ENCODE data around the gene FLOT2.
"Not testable (repeated sequence)": the region's sequence is repeated elsewhere in the genome, so short reads cannot be mapped to it uniquely, and the experiment has no call there.

FLOT2 gene

DNA sequence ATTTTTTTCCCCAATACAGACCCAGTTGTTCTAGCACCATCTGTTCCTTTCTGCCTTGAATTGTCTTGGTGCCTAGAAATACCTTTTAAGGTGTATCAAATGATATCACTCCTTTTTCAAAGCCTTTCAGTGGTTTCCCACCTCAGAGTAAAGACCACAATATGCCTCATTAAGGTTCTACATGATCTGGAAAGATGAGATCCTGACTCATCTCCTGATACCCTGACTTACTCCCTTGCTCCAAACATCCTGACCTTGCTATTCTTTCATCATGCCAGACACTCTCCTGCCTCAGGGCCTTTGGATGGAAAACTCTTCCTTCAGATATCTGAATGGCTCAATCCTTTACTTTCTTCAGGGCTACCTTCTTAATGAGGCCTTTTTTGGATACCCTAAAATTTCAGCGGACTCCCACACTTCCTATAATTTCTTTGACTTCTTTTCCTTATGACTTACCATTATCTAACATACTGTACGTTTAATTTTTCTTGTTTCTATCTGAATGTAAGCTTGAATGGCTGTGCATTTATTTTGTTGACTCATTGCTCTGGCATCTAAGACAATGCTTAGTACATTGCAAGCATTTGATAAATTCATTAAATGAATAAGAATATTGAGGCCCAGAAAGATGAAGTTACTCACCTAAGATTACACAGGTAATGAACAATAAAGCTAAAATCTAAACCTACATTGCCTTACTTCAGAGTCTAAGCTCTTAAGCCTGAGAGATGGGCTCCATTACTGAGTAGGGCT, 19.2 kb downstream of the FLOT2 start:
- Histone ChIP-seq H4K20me1 (0 out of 2 replicates have a peak, but pooled peaks cover 1% of the 10 kb centered on the region), H3K9ac (no peak overlapping the region), H3K27me3 (no peaks in the 10 kb centered on the region), H3K4me2 (no peak overlapping the region), H3K36me3 (peaks cover 56% of the 10 kb centered on the region), H3K4me1 (0 out of 2 replicates have a peak, but pooled peaks cover 10% of the 10 kb centered on the region), H3K4me3 (no peak overlapping the region), H3K9me3 (no peaks in the 10 kb centered on the region), H3K27ac (no peak overlapping the region)
- TF ChIP-seq Cebpa-rat (IDR thresholded peaks at IDR 0.05): no peak

DNA sequence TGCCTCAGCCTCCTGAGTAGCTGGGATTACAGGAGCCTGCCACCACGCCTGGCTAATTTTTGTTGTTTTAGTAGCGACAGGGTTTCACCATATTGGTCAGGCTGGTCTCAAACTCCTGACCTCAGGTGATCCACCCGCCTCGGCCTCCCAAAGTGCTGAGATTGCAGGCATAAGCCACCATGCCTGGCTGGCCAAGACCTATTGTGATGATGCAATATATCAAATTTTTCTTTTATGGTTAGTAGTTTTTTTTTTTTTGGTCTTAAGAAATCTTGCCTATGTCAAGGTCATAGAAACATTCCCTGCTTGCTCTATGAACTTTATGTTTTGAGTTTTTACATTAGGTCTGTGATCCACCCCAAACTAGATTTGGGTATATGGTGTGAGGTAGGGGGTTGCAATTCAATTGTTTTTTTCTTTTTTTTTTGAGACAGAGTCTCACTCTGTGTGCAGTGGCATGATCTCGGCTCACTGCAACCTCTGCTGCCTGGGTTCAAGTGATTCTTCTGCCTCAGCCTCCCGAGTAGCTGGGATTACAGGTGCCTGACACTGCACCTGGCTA, 20.3 kb downstream of the FLOT2 start:
- H3K4me1 ChIP-seq, H3K27me3 ChIP-seq, H3K9ac ChIP-seq, H3K4me3 ChIP-seq, H3K9me3 ChIP-seq, H3K4me2 ChIP-seq, H4K20me1 ChIP-seq, H3K27ac ChIP-seq: not testable (repeated sequence)
- H3K36me3 ChIP-seq: peaks cover 45% of the 10 kb centered on the region
- peak; percentile 42; the same call in 1 of the 2 replicates for TF ChIP-seq Cebpa-rat (IDR thresholded peaks at IDR 0.05)

DNA sequence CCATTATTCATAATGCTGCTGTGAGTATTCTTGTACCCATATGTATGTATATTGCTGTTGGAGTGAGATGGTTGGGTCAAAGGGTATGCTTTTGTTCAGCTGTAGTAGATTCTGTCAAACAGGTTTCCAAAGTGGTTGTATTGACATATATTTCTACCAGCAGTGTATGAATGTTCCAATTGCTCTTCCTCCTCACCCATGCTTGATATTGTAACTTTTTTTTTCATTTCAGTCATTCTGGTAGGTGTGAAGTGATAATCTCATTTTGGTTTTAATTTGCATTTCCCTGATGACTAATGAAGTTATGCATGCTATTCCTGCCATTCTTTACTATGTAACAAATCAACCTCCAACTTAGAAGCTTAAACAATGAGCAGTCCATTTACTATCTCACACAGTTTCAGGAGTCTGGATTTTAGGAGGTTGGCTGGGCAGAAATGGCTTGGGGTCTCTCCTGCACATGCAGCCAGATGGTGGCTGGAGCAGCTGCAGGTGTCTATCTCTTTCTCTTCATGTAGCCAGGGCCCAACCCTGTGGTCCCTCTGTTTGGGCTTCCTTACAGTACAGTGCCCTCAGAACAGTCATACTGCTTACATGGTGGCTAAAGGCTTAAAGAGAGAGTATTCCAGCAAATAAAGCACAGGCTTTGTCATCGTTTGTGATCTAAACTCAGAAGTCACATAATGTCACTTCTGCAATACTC, 21.5 kb downstream of the FLOT2 start:
- H3K27ac ChIP-seq: no peak overlapping the region
- H3K4me3 ChIP-seq: no peak overlapping the region
- H3K36me3 ChIP-seq: peaks cover 33% of the 10 kb centered on the region
- H3K4me1 ChIP-seq: peaks cover 12% of the 10 kb centered on the region
- no peak for TF ChIP-seq Cebpa-rat (IDR thresholded peaks at IDR 0.05)
- no peaks in the 10 kb centered on the region for H4K20me1 ChIP-seq
- no peak overlapping the region for H3K9ac ChIP-seq
- no peaks in the 10 kb centered on the region for H3K9me3 ChIP-seq
- no peaks in the 10 kb centered on the region for H3K27me3 ChIP-seq
- H3K4me2 ChIP-seq: no peak overlapping the region

DNA sequence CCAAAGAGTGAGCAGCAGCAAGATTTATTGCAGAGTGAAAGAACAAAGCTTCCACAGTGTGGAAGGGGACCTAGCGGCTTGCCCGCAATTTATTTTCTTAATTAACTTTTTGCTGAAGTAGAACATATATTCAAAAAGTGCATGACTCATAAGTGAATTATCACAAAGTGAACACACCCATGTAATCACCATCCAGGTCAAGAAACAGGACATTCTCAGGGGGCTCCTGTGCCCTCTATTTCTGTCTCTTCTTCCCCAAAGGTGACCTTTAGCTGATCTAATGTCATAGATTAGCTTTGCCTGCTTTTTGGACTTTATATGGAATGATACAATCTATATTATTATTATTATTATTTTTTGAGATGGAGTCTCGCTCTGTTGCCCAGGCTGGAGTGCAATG, 22.8 kb downstream of the FLOT2 start:
- TF ChIP-seq Cebpa-rat (IDR thresholded peaks at IDR 0.05): no peak
- Histone ChIP-seq H3K9me3 (no peaks in the 10 kb centered on the region), H3K4me2 (no peak overlapping the region), H3K27ac (no peak overlapping the region), H3K4me3 (no peak overlapping the region), H3K9ac (no peak overlapping the region), H3K4me1 (peaks cover 16% of the 10 kb centered on the region), H3K27me3 (no peaks in the 10 kb centered on the region), H4K20me1 (no peaks in the 10 kb centered on the region), H3K36me3 (peaks cover 20% of the 10 kb centered on the region)

DNA sequence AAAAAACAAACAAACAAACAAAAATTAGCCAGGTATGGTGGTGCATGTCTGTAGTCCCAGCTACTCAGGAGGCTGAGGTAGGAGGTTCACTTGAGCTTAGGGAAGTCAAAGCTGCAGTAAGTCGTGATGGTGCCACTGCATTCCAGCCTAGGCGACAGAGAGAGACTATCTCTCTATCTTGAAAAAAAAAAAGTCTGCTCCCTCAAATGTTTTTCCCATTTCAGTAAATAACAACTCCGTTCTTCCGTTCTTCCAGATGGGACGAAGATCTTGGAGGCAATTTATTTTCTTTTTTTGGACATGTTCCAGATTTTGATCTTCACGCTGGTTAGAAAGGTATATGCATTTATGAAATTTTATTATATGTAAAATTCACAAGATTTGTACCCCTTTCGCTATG, 23.7 kb downstream of the FLOT2 start:
- H4K20me1 ChIP-seq: no peaks in the 10 kb centered on the region
- H3K4me2 ChIP-seq: no peak overlapping the region
- no peak overlapping the region for H3K9ac ChIP-seq
- no peak overlapping the region for H3K4me3 ChIP-seq
- no peaks in the 10 kb centered on the region for H3K9me3 ChIP-seq
- no peak overlapping the region for H3K27ac ChIP-seq
- peaks cover 16% of the 10 kb centered on the region for H3K4me1 ChIP-seq
- H3K36me3 ChIP-seq: peaks cover 11% of the 10 kb centered on the region
- TF ChIP-seq Cebpa-rat (IDR thresholded peaks at IDR 0.05): no peak
- no peaks in the 10 kb centered on the region for H3K27me3 ChIP-seq

DNA sequence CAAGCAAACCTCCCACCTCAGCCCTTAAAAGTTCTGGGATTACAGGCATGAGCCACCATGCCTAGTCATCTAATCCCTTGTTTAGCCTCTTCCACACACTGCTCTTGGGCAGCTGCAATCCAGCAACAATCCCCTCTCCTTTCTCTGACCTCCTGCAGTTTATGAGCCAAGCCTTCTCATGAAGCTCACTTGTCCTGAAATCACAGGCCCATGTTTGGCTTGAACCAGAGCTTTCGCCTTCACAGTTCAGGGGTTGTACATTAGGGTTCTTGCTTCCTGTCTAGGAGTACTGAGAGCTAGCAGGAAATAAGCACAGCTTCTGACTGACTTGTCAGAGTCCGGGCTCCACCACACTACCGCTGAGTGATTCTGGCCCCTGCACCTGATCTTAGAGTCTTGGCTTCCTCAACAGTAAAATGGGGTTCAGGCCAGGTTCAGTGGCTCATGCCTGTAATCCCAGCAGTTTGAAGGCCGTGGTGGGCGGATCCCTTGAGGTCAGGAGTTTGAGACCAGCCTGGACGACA, 26.4 kb downstream of the FLOT2 start:
- H3K4me2 ChIP-seq: peak overlapping the region; percentile 62
- H3K27ac ChIP-seq: peak overlapping the region; percentile 73
- H3K4me1 ChIP-seq: peaks cover 16% of the 10 kb centered on the region
- H4K20me1 ChIP-seq: no peaks in the 10 kb centered on the region
- no peaks in the 10 kb centered on the region for H3K9me3 ChIP-seq
- TF ChIP-seq Cebpa-rat (IDR thresholded peaks at IDR 0.05): no peak
- no peak overlapping the region for H3K4me3 ChIP-seq
- H3K27me3 ChIP-seq: no peaks in the 10 kb centered on the region
- H3K36me3 ChIP-seq: no peaks in the 10 kb centered on the region
- H3K9ac ChIP-seq: peak overlapping the region; percentile 66; the same call in 1 of the 2 replicates

DNA sequence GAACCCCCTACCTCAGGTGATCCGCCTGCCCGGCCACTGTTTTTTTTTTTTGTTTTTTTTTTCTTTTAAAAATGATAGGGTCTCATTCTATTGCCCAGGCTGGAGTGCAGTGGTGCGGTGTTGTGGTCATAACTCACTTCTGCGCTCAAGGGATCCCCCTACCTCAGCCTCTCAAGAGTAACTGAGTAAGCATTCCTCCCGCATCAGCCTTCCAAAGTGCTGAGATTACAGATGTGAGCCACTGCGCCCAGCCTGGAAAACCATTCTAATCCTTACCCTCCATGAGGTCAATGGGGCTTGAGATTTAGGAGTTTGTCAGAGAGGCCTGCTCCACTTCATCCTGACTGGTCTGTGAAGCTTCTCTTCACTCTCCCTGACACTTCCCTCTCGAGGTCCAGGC, 30.3 kb downstream of the FLOT2 start:
- Histone ChIP-seq H4K20me1 (no peaks in the 10 kb centered on the region), H3K27ac (no peak overlapping the region), H3K4me2 (no peak overlapping the region), H3K9me3 (no peaks in the 10 kb centered on the region), H3K4me1 (peaks cover 16% of the 10 kb centered on the region), H3K9ac (no peak overlapping the region), H3K4me3 (no peak overlapping the region), H3K36me3 (peaks cover 1% of the 10 kb centered on the region; the same call in 1 of the 2 replicates), H3K27me3 (no peaks in the 10 kb centered on the region)
- TF ChIP-seq Cebpa-rat (IDR thresholded peaks at IDR 0.05): no peak

DNA sequence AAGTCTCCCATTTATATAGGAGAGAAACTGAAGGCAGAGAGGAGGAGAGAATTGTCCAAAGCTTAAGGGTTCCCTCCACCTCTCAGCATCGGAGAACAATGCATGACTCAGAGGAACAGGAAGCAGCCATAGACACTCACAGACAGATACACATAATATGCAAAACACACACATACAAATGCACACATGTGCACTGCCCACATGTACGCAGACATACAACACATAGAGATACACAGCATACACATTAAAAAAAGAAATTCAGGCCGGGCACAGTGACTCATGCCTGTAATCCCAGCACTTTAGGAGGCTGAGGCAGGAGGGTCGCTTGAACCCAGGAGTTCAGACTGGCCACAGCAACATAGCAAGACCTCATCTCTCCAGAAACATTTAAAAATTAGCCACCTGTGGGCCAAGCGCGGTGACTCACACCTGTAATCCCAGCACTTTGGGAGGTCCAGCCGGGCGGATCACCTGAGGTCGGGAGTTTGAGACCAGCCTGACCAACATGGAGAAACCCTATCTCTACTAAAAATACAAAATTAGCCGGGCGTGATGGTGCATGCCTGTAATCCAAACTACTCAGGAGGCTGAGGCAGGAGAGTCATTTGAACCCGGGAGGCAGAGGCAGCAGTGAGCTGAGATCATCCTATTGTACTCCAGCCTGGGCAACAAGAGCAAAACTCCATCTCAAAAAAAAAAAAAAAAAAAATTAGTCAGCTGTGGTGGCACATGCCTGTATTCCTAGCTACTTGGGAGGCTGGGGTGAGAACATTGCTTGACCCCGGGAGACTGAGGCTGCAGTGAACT, 31.4 kb downstream of the FLOT2 start:
- H4K20me1 ChIP-seq: no peaks in the 10 kb centered on the region
- peaks cover 6% of the 10 kb centered on the region for H3K4me1 ChIP-seq
- peaks cover 12% of the 10 kb centered on the region; the same call in 1 of the 2 replicates for H3K36me3 ChIP-seq
- no peaks in the 10 kb centered on the region for H3K9me3 ChIP-seq
- H3K27me3 ChIP-seq: no peaks in the 10 kb centered on the region
- no peak overlapping the region for H3K27ac ChIP-seq
- no peak for TF ChIP-seq Cebpa-rat (IDR thresholded peaks at IDR 0.05)
- 0 out of 2 replicates have a peak overlapping the region, but pooled peaks have one; percentile 29 for H3K9ac ChIP-seq
- no peak overlapping the region for H3K4me2 ChIP-seq
- no peak overlapping the region for H3K4me3 ChIP-seq
